ENCODE measurements around the gene SERPINA4.

Gene SERPINA4

GRCh38 chr14:94536836-94537235, 24.4 kb upstream of the SERPINA4 start:
- Histone ChIP-seq H3K36me3 (replicated peaks) (no peaks in the 10 kb centered on the region), H3K9me3 (no peaks in the 10 kb centered on the region), H3K27me3 (ENCODE audit: low read depth) (peaks cover 5% of the 10 kb centered on the region; the same call in 1 of the 2 replicates), H3K4me3 (no peak overlapping the region), H3K4me1 (no peaks in the 10 kb centered on the region)
- DNase-seq (ENCODE audit: low spot score in 2 of 2) = peak; percentile 12 to 28
- in situ Hi-C loops (cut with MboI; ENCODE audit: low sequenced_read_pairs) = no loop called here

- H3K4me1 ChIP-seq = no peaks in the 10 kb centered on the region
- H3K9me3 ChIP-seq = no peaks in the 10 kb centered on the region
- no peak overlapping the region for H3K4me3 ChIP-seq
- H3K27me3 ChIP-seq (ENCODE audit: low read depth) = no peaks in the 10 kb centered on the region
- no peaks in the 10 kb centered on the region for H3K36me3 ChIP-seq (replicated peaks)
- in situ Hi-C loops (cut with MboI; ENCODE audit: low sequenced_read_pairs) = no loop called here
- no peak for DNase-seq (ENCODE audit: low spot score in 2 of 2)
Measured at GRCh38 chr14:94538070-94538740, 23.0 kb upstream of the SERPINA4 start.

GRCh38 chr14:94539181-94539580, 22.1 kb upstream of the SERPINA4 start:
- no peaks in the 10 kb centered on the region for H3K4me1 ChIP-seq
- no peak overlapping the region for H3K4me3 ChIP-seq
- no peaks in the 10 kb centered on the region for H3K27me3 ChIP-seq (ENCODE audit: low read depth)
- no peaks in the 10 kb centered on the region for H3K36me3 ChIP-seq (replicated peaks)
- no peak for DNase-seq (ENCODE audit: low spot score in 2 of 2)
- H3K9me3 ChIP-seq = no peaks in the 10 kb centered on the region
- in situ Hi-C loops (cut with MboI; ENCODE audit: low sequenced_read_pairs) = no loop called here

DNA sequence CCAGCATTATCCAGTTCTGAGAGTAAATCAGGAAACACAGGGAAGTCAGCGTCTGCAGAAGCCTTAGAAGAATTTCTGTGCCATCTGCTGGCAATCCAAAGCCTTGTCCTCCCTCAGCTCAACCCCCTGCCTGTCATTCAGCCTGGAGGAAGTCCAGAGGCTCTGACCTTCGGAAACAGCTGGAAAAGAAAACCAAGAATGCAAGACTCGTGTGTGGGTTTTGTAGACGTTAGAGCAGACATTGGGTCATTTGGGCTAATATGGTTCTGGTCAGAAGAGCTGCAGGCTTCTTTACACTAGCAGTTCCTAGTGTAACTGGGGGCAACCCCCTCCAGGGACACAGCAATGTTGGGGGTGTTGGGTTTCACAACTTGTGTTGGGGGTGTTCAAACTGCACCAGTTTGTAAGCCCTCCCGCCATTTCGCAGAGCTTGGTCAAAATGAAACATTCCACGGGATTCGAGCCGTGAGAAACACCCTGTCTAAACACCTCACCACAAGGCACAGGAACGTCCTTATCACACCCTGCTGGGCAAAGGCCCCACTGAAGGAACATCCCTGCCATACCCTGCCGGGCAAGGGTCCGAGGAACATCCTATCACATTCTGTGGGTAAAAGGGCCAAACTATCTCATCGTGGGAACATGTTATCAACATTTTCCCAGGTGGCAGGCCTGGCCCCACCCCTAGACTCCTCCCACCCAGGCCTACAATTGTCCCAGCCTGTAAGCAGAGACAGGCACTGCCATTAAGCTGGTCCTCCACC, 21.0 kb upstream of the SERPINA4 start:
- no peaks in the 10 kb centered on the region for H3K27me3 ChIP-seq (ENCODE audit: low read depth)
- no peaks in the 10 kb centered on the region for H3K9me3 ChIP-seq
- no peak overlapping the region for H3K4me3 ChIP-seq
- H3K36me3 ChIP-seq (replicated peaks) = no peaks in the 10 kb centered on the region
- no peaks in the 10 kb centered on the region for H3K4me1 ChIP-seq
- DNase-seq (ENCODE audit: low spot score in 2 of 2) = no peak
- in situ Hi-C loops (cut with MboI; ENCODE audit: low sequenced_read_pairs) = no loop called here

GRCh38 chr14:94541234-94541975, 19.8 kb upstream of the SERPINA4 start:
- Histone ChIP-seq H3K36me3 (replicated peaks) (no peaks in the 10 kb centered on the region), H3K4me1 (no peaks in the 10 kb centered on the region), H3K4me3 (no peak overlapping the region), H3K9me3 (no peaks in the 10 kb centered on the region), H3K27me3 (ENCODE audit: low read depth) (no peaks in the 10 kb centered on the region)
- no peak for DNase-seq (ENCODE audit: low spot score in 2 of 2)
- in situ Hi-C loops (cut with MboI; ENCODE audit: low sequenced_read_pairs) = no loop called here

DNA sequence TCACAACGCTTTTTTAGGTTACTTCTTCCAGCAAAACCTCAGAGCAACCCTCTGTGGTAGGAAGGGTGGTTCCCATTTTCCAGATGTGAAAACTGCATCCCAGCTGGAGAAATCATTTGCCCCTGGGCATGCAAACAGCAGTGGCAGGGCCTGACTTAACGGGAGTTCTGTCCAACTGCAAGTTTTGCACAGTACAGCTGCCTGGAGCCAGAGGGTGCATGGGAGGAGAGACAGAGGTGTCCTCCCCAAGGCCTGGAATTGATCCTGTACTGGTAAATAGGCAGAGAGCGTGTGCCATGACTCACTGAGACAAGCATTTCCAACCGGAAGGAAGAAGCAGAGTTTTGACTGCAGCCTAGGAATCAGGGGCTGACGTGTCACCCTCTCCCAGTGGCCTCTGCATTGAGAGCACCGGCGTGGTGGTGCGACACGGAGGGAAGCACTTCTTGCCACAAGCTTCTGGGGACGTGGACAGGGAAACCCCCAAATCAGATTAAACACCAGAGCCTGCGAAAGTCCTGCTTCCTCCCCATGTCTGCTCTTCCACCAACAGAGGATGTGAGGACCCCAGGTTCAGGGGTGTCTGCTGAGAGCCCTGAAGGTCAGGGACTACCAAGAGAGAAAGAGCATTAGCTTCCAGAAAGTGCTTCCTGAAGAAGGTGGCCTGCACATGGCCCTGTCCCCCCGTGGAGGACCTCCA, 19.0 kb upstream of the SERPINA4 start:
- no peak for DNase-seq (ENCODE audit: low spot score in 2 of 2)

GRCh38 chr14:94542811-94543440, 18.3 kb upstream of the SERPINA4 start:
- Histone ChIP-seq H3K36me3 (replicated peaks) (no peaks in the 10 kb centered on the region), H3K4me3 (no peak overlapping the region), H3K27me3 (ENCODE audit: low read depth) (no peaks in the 10 kb centered on the region), H3K9me3 (no peaks in the 10 kb centered on the region), H3K4me1 (no peaks in the 10 kb centered on the region)
- in situ Hi-C loops (cut with MboI; ENCODE audit: low sequenced_read_pairs) = no loop called here
- no peak for DNase-seq (ENCODE audit: low spot score in 2 of 2)

More for the DNA sequence above, 19.0 kb upstream of the SERPINA4 start:
- H3K4me1 ChIP-seq = no peaks in the 10 kb centered on the region
- no peaks in the 10 kb centered on the region for H3K36me3 ChIP-seq (replicated peaks)
- no peaks in the 10 kb centered on the region for H3K9me3 ChIP-seq
- no peaks in the 10 kb centered on the region for H3K27me3 ChIP-seq (ENCODE audit: low read depth)
- H3K4me3 ChIP-seq = no peak overlapping the region
- in situ Hi-C loops (cut with MboI; ENCODE audit: low sequenced_read_pairs) = no loop called here

DNA sequence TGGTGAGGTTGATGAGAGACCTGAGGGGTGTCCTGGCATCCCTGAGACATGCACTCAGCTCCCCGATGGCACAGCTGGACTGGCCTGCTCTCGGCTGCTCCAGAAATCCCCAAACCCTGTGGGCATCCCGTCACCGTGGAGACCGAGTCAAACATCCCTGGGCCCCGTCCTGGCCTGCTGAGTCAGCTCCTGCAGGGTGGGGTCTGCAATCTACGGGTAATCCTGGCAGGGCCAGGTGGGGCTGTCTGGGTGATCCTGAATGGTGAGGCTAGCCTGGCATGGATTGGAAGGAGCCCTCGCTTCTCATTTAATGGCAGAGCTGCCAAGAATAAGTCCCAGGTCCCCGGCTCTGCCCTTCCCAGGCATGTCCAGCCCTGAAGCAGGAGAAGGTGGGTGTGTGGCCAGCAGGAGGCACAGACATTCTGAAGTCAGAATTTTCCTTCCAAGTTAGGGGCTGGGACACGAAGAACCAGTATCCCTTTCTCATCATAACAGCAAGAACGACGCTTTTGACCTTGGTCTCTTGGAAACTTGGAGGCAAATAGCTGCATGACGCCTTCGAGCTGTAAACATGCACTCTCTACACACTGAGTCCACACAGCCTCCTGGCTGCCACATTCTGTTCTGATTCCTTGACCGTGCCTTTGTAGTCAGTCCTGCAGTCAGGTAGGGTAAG, 17.7 kb upstream of the SERPINA4 start:
- no peaks in the 10 kb centered on the region for H3K36me3 ChIP-seq (replicated peaks)
- no peaks in the 10 kb centered on the region for H3K27me3 ChIP-seq (ENCODE audit: low read depth)
- H3K4me3 ChIP-seq = no peak overlapping the region
- no peaks in the 10 kb centered on the region for H3K4me1 ChIP-seq
- no peak for DNase-seq (ENCODE audit: low spot score in 2 of 2)
- in situ Hi-C loops (cut with MboI; ENCODE audit: low sequenced_read_pairs) = no loop called here
- no peaks in the 10 kb centered on the region for H3K9me3 ChIP-seq

GRCh38 chr14:94544726-94545125, 16.5 kb upstream of the SERPINA4 start:
- no peaks in the 10 kb centered on the region for H3K4me1 ChIP-seq
- in situ Hi-C loops (cut with MboI; ENCODE audit: low sequenced_read_pairs) = no loop called here
- DNase-seq (ENCODE audit: low spot score in 2 of 2) = no peak

DNA sequence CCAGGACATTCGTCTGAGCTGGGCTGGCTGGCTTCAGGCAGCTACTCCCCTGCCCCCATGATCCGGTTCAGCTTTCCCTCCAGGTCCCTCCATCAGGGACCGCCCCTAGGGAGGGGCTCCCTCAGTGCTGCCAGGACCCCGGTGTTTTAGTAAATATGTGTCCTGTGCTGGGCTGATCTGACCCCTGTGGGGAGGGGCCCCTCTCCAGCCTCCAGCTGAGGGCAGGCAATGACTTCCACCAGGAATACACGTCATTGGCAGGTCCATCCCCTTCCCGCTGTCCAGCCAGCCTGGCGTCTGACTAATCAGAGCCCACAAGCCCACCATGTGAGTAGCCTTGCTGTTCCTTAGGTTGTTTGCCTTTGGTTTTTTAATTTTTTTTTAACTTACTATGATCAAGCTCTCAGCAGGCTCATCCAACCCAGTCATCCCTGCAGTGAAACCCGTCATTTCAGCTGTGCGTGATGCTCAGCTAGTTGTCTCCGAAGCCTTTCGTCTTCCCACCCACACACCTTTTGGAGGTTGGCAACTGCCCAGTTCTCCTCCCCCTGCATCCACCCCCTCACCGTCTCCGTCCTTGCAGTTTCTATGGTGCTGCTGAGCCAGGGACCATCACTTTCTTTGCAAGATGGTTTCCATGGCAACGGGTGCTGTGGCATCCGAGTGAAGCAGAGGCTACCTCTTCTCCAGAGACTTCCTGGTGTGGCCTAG, 16.0 kb upstream of the SERPINA4 start:
- H3K4me1 ChIP-seq = no peaks in the 10 kb centered on the region
- no peaks in the 10 kb centered on the region for H3K27me3 ChIP-seq (ENCODE audit: low read depth)
- no peaks in the 10 kb centered on the region for H3K9me3 ChIP-seq
- H3K36me3 ChIP-seq (replicated peaks) = no peaks in the 10 kb centered on the region
- no peak for DNase-seq (ENCODE audit: low spot score in 2 of 2)
- in situ Hi-C loops (cut with MboI; ENCODE audit: low sequenced_read_pairs) = no loop called here
- no peak overlapping the region for H3K4me3 ChIP-seq

More at GRCh38 chr14:94544726-94545125, 16.5 kb upstream of the SERPINA4 start:
- Histone ChIP-seq H3K27me3 (ENCODE audit: low read depth) (no peaks in the 10 kb centered on the region), H3K36me3 (replicated peaks) (no peaks in the 10 kb centered on the region), H3K9me3 (no peaks in the 10 kb centered on the region), H3K4me3 (no peak overlapping the region)

GRCh38 chr14:94547151-94547680, 14.0 kb upstream of the SERPINA4 start:
- no peak overlapping the region for H3K4me3 ChIP-seq
- in situ Hi-C loops (cut with MboI; ENCODE audit: low sequenced_read_pairs) = no loop called here

GRCh38 chr14:94547726-94548125, 13.5 kb upstream of the SERPINA4 start:
- no peak for DNase-seq (ENCODE audit: low spot score in 2 of 2)
- in situ Hi-C loops (cut with MboI; ENCODE audit: low sequenced_read_pairs) = no loop called here
- Histone ChIP-seq H3K4me1 (no peaks in the 10 kb centered on the region), H3K4me3 (no peak overlapping the region), H3K9me3 (no peaks in the 10 kb centered on the region), H3K27me3 (ENCODE audit: low read depth) (no peaks in the 10 kb centered on the region; the same call in 1 of the 2 replicates), H3K36me3 (replicated peaks) (no peaks in the 10 kb centered on the region)

More at GRCh38 chr14:94547151-94547680, 14.0 kb upstream of the SERPINA4 start:
- Histone ChIP-seq H3K27me3 (ENCODE audit: low read depth) (no peaks in the 10 kb centered on the region; the same call in 1 of the 2 replicates), H3K9me3 (no peaks in the 10 kb centered on the region), H3K4me1 (no peaks in the 10 kb centered on the region), H3K36me3 (replicated peaks) (no peaks in the 10 kb centered on the region)
- DNase-seq (ENCODE audit: low spot score in 2 of 2) = no peak

Data from HAP-1 (cell line).